H1 (cell line): ENCODE measurements around the gene COL8A2.

ENCODE experiments used
- TAF1 ChIP-seq: IDR thresholded peaks from 2 replicates; pipeline ENCODE4 v1.6.1; 2011; ENCODE audit warnings: mild to moderate bottlenecking, low read depth, low read length
- TF ChIP-seq, protein P1 (sequence below), 3 experiments: IDR thresholded peaks; 1 replicate in 2 of 3; 2 replicates in 1 of 3; pipeline versions ENCODE4 v1.5.1 to v1.6.1; 2011; ENCODE audit warnings: low read length in 3 of 3, mild to moderate bottlenecking in 3 of 3, inconsistent platforms in 2 of 3, low read depth in 1 of 3, moderate library complexity in 1 of 3; ENCODE audit not compliant: insufficient read depth in 1 of 3; ENCODE audit errors: control extremely low read depth in 1 of 3

DNA sequence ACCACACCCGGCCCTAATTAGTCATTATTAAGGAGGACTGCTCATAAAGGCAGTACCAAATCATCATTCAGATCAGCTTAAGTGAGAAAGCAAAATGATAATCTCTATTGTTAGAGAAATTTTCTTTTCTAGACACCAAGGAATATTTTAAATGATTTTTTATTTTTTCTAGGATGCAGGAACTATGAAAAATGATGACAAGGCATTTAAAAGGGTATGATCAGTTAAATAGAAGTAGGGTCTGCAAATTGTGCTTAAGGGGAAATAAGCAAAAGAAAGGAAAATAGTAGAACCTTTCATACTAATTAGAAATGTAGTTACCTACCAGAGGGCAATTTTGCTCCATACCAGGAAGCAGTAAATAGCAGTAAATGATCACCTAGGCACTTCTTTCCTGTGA, 62.7 kb downstream of the COL8A2 start:
- TF ChIP-seq TAF1, result no peak
- TF ChIP-seq, protein P1, sequence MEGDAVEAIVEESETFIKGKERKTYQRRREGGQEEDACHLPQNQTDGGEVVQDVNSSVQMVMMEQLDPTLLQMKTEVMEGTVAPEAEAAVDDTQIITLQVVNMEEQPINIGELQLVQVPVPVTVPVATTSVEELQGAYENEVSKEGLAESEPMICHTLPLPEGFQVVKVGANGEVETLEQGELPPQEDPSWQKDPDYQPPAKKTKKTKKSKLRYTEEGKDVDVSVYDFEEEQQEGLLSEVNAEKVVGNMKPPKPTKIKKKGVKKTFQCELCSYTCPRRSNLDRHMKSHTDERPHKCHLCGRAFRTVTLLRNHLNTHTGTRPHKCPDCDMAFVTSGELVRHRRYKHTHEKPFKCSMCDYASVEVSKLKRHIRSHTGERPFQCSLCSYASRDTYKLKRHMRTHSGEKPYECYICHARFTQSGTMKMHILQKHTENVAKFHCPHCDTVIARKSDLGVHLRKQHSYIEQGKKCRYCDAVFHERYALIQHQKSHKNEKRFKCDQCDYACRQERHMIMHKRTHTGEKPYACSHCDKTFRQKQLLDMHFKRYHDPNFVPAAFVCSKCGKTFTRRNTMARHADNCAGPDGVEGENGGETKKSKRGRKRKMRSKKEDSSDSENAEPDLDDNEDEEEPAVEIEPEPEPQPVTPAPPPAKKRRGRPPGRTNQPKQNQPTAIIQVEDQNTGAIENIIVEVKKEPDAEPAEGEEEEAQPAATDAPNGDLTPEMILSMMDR (IDR thresholded peaks at IDR 0.05; ENCODE audit: control extremely low read depth in 1 of 3, insufficient read depth in 1 of 3, low read depth in 1 of 3, low read length in 3 of 3), result no peak
